MM.1S (cell line): Measurements from ENCODE around the gene KLHL13.

Experiments used
- EZH2phosphoT487 ChIP-seq: fragments of 300-600 bp; sonication (generic); IDR thresholded peaks from 2 replicates; pipeline ENCODE4 v1.6.1; 2018; ENCODE audit warnings: antibody characterized with exemption, low read length
- TF ChIP-seq, protein P1 (sequence below): fragments of 300-600 bp; sonication (generic); IDR thresholded peaks from 2 replicates; pipeline ENCODE4 v1.5.1; 2016; ENCODE audit warnings: antibody characterized with exemption, low read length, mixed read lengths

GRCh38 chrX:118024482-118024881 is 92.1 kb downstream of the KLHL13 start:
- TF ChIP-seq, protein P1, sequence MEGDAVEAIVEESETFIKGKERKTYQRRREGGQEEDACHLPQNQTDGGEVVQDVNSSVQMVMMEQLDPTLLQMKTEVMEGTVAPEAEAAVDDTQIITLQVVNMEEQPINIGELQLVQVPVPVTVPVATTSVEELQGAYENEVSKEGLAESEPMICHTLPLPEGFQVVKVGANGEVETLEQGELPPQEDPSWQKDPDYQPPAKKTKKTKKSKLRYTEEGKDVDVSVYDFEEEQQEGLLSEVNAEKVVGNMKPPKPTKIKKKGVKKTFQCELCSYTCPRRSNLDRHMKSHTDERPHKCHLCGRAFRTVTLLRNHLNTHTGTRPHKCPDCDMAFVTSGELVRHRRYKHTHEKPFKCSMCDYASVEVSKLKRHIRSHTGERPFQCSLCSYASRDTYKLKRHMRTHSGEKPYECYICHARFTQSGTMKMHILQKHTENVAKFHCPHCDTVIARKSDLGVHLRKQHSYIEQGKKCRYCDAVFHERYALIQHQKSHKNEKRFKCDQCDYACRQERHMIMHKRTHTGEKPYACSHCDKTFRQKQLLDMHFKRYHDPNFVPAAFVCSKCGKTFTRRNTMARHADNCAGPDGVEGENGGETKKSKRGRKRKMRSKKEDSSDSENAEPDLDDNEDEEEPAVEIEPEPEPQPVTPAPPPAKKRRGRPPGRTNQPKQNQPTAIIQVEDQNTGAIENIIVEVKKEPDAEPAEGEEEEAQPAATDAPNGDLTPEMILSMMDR = no peak
- no peak for TF ChIP-seq EZH2phosphoT487
